OCI-LY1 (cell line): ENCODE measurements around the gene MPDU1.
"Not testable (repeated sequence)": the region's sequence is repeated elsewhere in the genome, so short reads cannot be mapped to it uniquely, and the experiment has no call there.

ENCODE experiments used
- H2AFZ ChIP-seq: fragments of 200-600 bp; sonication (generic), shearing (Covaris generic); 2 replicates; pipeline ENCODE4 v1.6.0; 2014; ENCODE audit warnings: antibody characterized with exemption, mild to moderate bottlenecking, low read length
- H3F3A ChIP-seq: fragments of 200-600 bp; sonication (generic), shearing (Covaris generic); 2 replicates; pipeline ENCODE4 v1.6.0; 2014; ENCODE audit warnings: mild to moderate bottlenecking, antibody characterized with exemption, low read length, moderate library complexity; ENCODE audit not compliant: insufficient read depth
- H3K27ac ChIP-seq: fragments of 200-600 bp; sonication (generic); 2 replicates; pipeline ENCODE4 v1.5.1; 2014; ENCODE audit warnings: low read length, mixed run types, mild to moderate bottlenecking, low read depth; ENCODE audit not compliant: poor library complexity, severe bottlenecking
- H3K27me3 ChIP-seq: fragments of 200-600 bp; sonication (generic); 2 replicates; pipeline ENCODE4 v1.6.0; 2014; ENCODE audit warnings: antibody characterized with exemption, mild to moderate bottlenecking, low read length, moderate library complexity; ENCODE audit not compliant: insufficient read depth
- H3K36me3 ChIP-seq: fragments of 200-600 bp; sonication (generic); 2 replicates; pipeline ENCODE4 v1.6.1; 2014; ENCODE audit warnings: mild to moderate bottlenecking, antibody characterized with exemption, low read length, moderate library complexity, mixed read lengths; ENCODE audit not compliant: insufficient read depth
- H3K4me1 ChIP-seq: fragments of 200-600 bp; sonication (generic); 2 replicates; pipeline ENCODE4 v1.5.1; 2014; ENCODE audit warnings: mild to moderate bottlenecking, low read length, moderate library complexity; ENCODE audit not compliant: insufficient read depth, severe bottlenecking
- H3K4me2 ChIP-seq: fragments of 200-600 bp; sonication (generic), shearing (Covaris generic); 2 replicates; pipeline ENCODE4 v1.6.1; 2014; ENCODE audit warnings: low read length
- H3K4me3 ChIP-seq: fragments of 200-600 bp; sonication (generic); 2 replicates; pipeline ENCODE4 v1.5.1; 2014; ENCODE audit warnings: low read length, low read depth, mild to moderate bottlenecking, mixed read lengths; ENCODE audit not compliant: poor library complexity, severe bottlenecking
- H3K79me2 ChIP-seq: fragments of 200-600 bp; shearing (Covaris generic); 2 replicates; pipeline ENCODE4 v1.6.1; 2016; ENCODE audit warnings: mixed run types, low read length, mixed read lengths; ENCODE audit not compliant: insufficient read depth
- H3K9ac ChIP-seq: fragments of 200-600 bp; sonication (generic), shearing (Covaris generic); 2 replicates; pipeline ENCODE4 v1.6.1; 2014; ENCODE audit warnings: mild to moderate bottlenecking, low read length, mixed read lengths
- H3K9me2 ChIP-seq: fragments of 200-600 bp; sonication (generic), shearing (Covaris generic); 2 replicates; pipeline ENCODE4 v1.6.1; 2014; ENCODE audit warnings: low read depth, mild to moderate bottlenecking, low read length, mixed read lengths
- H3K9me3 ChIP-seq: fragments of 200-600 bp; shearing (Covaris generic); 2 replicates; pipeline ENCODE4 v1.6.1; 2014; ENCODE audit warnings: low read length, mixed read lengths
- H4K20me1 ChIP-seq: fragments of 200-600 bp; sonication (generic), shearing (Covaris generic); 2 replicates; pipeline ENCODE4 v1.6.0; 2016; ENCODE audit warnings: mild to moderate bottlenecking, low read length; ENCODE audit not compliant: insufficient read depth
- EZH2 ChIP-seq: fragments of 200-600 bp; sonication (generic), shearing (Covaris generic); IDR thresholded peaks from 2 replicates; pipeline ENCODE4 v1.8.0; 2017; ENCODE audit warnings: borderline replicate concordance, mixed run types, mild to moderate bottlenecking, antibody characterized with exemption, low read length, moderate library complexity, mixed read lengths
- TF ChIP-seq, protein P1 (sequence below): fragments of 200-600 bp; sonication (generic), shearing (Covaris generic); IDR thresholded peaks from 2 replicates; pipeline ENCODE4 v1.5.1; 2017; ENCODE audit warnings: mild to moderate bottlenecking, antibody characterized with exemption, low read length, moderate library complexity, mixed read lengths

The MPDU1 gene

DNA sequence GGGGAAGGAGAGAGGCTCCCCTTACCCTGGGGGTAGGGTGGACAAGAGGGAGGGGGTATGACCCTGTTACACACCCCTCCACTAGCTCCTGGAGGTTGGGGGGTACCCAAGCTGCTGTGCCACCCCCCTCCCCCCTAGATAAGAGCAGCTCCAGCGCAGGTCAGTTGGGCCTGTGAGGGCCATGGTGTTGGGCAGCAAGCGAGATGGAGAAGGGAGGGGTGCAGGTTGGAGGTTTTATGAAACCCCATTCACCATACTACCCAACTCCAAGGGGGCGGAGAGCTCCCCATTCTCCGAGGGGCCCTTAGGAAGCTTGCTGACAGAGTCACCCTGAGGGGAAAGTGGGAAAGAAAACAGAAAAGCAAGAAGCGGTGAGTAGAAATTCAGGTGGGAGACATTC is 7.9 kb downstream of the MPDU1 start:
- Histone ChIP-seq H3K9me3 (no peaks in the 10 kb centered on the region), H3K79me2 (no peaks in the 10 kb centered on the region), H3K4me2 (no peak overlapping the region), H3K36me3 (peaks cover 91% of the 10 kb centered on the region), H3K27me3 (no peaks in the 10 kb centered on the region), H3K9me2 (no peaks in the 10 kb centered on the region), H3K27ac (no peak overlapping the region), H3K4me1 (no peaks in the 10 kb centered on the region), H3K4me3 (no peak overlapping the region), H3F3A (no peaks in the 10 kb centered on the region), H4K20me1 (no peaks in the 10 kb centered on the region), H2AFZ (no peak overlapping the region), H3K9ac (no peak overlapping the region)
- TF ChIP-seq, protein P1, sequence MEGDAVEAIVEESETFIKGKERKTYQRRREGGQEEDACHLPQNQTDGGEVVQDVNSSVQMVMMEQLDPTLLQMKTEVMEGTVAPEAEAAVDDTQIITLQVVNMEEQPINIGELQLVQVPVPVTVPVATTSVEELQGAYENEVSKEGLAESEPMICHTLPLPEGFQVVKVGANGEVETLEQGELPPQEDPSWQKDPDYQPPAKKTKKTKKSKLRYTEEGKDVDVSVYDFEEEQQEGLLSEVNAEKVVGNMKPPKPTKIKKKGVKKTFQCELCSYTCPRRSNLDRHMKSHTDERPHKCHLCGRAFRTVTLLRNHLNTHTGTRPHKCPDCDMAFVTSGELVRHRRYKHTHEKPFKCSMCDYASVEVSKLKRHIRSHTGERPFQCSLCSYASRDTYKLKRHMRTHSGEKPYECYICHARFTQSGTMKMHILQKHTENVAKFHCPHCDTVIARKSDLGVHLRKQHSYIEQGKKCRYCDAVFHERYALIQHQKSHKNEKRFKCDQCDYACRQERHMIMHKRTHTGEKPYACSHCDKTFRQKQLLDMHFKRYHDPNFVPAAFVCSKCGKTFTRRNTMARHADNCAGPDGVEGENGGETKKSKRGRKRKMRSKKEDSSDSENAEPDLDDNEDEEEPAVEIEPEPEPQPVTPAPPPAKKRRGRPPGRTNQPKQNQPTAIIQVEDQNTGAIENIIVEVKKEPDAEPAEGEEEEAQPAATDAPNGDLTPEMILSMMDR: no peak
- TF ChIP-seq EZH2: no peak

DNA sequence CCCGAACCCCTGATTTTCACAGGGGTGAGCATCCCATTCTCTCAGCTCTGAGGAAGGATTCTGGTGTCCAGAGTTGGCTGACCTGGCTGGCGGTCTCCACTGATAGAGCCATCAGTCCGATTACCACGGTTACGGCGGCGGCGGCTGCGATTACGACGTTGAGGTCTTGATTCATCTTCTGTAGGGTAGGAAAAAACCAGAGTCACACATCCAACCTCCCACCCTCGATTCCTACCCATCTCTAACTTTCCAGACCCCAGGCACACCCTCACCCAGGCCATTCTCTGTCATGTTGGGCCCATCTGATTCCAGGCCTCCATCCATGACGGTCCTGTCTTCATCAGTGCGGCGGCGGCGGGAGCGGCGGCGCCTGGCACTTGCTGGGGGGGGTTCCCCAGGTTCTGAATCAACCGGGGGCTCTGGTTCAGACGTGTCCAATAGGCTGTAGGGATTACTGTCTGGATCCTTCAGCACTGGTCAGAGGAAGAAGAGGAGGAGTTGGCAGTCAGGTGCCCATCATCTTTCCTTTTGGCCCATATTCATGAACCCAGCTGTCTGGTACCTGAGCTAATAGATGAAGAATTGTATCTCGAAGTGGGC is 8.9 kb downstream of the MPDU1 start:
- Histone ChIP-seq H3K36me3 (peaks cover 94% of the 10 kb centered on the region), H4K20me1 (no peaks in the 10 kb centered on the region), H3K9me2 (no peaks in the 10 kb centered on the region), H3K4me2 (no peak overlapping the region), H2AFZ (no peak overlapping the region), H3K79me2 (no peaks in the 10 kb centered on the region), H3K9me3 (no peaks in the 10 kb centered on the region), H3K27me3 (no peaks in the 10 kb centered on the region), H3F3A (no peaks in the 10 kb centered on the region), H3K4me3 (no peak overlapping the region), H3K4me1 (no peaks in the 10 kb centered on the region), H3K9ac (no peak overlapping the region), H3K27ac (no peak overlapping the region)
- TF ChIP-seq, protein P1: no peak
- TF ChIP-seq EZH2: no peak

DNA sequence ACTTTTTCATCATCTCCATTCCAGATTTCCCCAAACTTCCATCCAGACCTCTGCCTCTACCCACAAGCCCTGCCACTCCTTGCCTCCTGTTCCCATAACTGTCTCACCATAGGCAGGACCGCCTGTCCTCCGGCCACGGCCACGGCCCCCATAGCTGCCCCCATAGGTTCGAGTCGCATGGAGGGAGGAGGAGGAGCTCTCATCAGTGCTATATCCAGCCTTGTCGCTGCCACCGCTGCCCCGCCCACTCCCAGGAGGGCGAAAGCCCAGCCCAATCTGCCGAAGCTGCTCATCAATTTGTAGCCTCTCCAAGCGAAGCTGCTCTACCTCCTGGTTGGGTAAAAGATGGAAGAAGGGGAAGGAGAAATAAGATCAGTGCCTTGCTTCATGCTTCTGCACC is 9.6 kb downstream of the MPDU1 start:
- H3K9me3 ChIP-seq: no peaks in the 10 kb centered on the region
- H2AFZ ChIP-seq: no peak overlapping the region
- TF ChIP-seq, protein P1: no peak
- no peak for TF ChIP-seq EZH2
- no peaks in the 10 kb centered on the region for H3K9me2 ChIP-seq
- H3K9ac ChIP-seq: no peak overlapping the region
- H3K27me3 ChIP-seq: no peaks in the 10 kb centered on the region
- H3F3A ChIP-seq: no peaks in the 10 kb centered on the region
- no peak overlapping the region for H3K4me3 ChIP-seq
- no peak overlapping the region for H3K27ac ChIP-seq
- no peaks in the 10 kb centered on the region for H3K4me1 ChIP-seq
- peaks cover 87% of the 10 kb centered on the region for H3K36me3 ChIP-seq
- no peaks in the 10 kb centered on the region for H3K79me2 ChIP-seq
- H3K4me2 ChIP-seq: no peak overlapping the region
- H4K20me1 ChIP-seq: no peaks in the 10 kb centered on the region

DNA sequence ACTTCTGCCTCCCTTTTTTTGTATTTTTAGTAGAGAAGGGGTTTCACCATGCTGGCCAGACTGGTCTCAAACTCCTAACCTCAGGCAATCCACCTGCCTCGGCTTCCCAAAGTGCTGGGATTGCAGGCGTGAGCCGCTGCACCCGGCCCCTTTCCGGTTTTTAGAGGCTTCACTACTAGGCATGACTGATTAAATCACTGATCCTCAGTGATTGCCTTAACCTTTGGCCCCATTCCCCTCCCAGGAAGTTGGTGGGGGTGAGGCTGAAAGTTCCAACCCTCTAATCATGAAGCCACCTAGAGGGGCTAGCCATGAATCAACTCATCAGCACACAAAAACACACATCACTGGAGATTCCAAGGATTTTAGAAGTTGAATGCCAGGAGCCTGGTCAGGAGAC is 13.9 kb downstream of the MPDU1 start:
- not testable (repeated sequence) for H3K27me3 ChIP-seq, H4K20me1 ChIP-seq, H3K9me3 ChIP-seq, H3F3A ChIP-seq, H2AFZ ChIP-seq, H3K4me2 ChIP-seq, H3K9me2 ChIP-seq, H3K4me3 ChIP-seq, H3K79me2 ChIP-seq, H3K27ac ChIP-seq, H3K4me1 ChIP-seq, H3K9ac ChIP-seq
- peaks cover 84% of the 10 kb centered on the region for H3K36me3 ChIP-seq
